GM08714 (cell line): Measurements from ENCODE around the gene CDH23.

Source experiments
- H3K4me3 ChIP-seq: fragments of 200-500 bp; sonication (Bioruptor generic); 2 replicates; pipeline ENCODE4 v1.5.1; 2014; ENCODE audit warnings: mild to moderate bottlenecking, low read length, inconsistent platforms
- ZNF274 ChIP-seq: IDR thresholded peaks from 2 replicates; pipeline ENCODE4 v1.6.1; 2012; ENCODE audit warnings: mild to moderate bottlenecking, low read depth, low read length

The CDH23 gene

DNA sequence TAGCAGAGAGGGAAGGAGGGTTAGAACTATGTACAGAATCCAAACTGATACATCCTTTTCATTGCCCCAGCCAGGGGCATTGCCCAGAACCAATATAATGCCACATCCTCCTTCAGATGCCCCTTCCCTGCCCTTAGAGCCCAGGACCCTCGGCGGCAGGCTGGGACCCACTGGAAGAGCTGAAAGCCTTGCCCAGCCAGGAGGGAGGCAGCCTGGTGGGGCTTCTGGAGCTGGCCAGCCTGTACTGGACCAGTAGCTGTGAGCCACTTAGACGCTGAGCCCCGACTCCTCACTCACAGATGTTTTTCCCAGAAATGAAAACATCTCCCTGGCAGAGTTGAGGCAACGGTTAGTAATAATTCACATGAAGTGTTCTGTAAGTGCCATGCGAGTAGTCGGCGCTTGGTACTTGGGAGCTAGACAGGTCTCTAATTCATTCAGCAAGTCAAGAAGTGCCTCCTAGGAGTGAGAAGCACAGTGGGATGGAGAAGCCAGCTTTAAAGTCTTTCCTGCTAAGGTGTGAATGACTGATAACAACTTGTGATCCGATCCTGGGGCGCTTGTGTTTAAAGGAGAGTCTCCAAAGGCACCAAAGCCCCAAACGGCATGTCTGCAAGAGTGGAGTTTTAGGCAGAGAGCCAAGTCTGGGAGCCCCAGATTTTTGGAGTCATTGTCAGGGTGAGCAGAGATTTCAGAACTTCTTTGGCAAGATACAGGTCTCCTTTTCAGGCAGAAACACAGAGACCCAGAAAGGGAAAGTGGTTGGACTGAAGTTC, 366.8 kb downstream of the CDH23 start:
- no peak for TF ChIP-seq ZNF274
- no peak overlapping the region for H3K4me3 ChIP-seq

DNA sequence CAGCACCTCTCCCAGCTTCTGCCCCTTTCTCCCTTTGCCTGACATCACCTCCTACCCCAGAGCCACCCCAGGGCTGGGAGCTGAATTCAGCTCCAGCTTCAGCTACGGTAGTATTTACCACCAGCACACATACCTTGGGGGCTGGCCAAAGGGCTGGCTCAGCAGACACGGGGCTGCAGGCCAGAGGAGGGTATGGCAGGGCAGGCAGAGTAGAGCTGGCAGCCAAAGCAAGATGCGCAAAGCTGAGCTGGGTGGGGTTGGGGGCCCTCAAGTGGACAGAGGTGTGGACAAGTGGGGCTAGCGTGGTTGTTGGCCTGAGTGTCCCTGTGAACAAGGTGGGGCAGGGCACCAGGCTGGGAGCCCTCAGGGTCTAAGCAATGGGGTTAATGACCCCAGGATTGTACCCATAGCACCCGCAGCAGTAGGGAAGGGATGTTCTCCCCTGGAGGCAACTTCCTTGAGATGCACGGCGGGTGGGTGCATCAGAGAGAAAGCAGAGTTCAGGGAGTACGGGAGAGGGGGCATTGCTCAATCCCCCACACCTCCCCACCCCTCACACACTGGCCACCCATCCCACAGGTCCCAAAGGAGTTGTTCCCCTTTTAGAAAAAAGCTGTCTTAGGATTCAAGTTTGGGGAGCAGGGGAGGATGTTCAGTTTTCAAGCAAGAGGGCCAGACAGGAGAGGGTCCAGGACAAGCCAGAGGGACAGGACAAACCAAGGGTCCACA, 368.6 kb downstream of the CDH23 start:
- no peak overlapping the region for H3K4me3 ChIP-seq
- TF ChIP-seq ZNF274: no peak

DNA sequence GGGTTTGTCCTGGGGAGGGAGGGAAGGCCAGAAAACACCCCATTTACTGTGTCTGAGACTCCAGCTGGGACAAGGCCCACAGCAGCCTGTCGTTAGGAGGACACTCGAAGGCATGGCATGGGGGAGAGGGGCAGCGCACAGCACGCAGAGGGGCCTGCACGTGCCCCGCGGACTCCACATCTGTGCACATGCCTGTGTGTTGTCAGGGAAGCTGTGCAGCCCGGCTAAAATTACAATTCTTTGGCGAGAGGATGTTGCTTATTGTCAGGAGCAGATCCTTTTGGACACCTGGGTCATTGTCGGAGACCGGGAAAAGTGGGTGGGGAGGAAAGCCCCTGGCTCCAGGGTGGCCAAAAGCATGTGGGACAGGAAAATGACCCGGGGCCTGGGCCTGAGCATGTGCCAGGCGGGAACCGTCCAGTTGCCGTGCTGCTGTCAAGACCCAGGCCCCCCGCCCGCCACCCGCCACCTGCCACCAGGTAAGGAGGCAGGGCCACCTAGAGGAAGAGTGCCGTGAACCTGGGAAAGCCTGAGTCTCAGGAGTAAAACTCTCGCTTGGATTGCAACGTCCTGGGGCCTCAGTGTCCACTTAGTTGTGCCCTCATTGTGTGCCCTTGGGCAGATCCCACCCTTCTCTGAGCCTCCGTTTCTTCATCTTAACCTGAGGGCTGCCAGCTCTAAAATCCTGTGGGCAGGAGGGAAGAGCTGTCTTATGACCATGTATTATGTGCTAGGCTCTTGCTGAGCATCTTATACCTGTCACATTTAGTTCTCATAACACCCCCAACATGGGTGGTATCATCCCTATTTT, 369.4 kb downstream of the CDH23 start:
- no peak for TF ChIP-seq ZNF274
- H3K4me3 ChIP-seq: no peak overlapping the region

DNA sequence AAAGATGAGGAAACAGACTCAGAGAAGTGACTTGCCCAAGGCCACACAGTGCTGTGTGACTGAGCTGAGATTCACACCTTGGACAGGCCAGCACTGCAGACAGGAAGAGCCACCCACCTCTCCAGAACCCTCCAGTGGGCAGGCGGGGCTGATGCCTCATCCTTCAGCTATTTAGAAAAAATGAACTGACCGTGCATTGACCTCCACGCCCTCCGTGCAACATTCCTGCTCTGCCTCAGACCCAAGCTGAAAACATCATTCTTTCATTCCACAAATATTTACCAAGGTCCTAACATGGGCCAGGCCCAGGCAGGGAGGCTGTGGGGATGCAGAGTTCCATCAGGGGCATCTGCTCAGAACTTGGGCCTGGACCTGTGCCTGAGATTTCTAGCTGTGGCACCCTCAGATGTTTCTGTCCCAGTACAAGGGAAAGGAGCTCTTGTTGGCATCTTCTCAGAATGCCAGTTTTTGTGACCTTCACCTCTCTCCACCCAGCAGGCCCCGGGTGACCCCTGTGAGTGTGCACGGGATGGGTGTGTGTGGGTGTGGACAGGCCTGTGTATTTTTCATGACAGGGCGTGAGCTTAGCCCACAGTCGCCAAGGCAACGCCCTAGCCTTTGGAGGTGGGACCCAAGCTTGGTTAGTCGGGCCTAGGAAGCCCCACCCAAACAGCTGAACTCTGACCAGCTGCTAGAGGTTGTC, 370.1 kb downstream of the CDH23 start:
- H3K4me3 ChIP-seq: no peak overlapping the region
- no peak for TF ChIP-seq ZNF274

DNA sequence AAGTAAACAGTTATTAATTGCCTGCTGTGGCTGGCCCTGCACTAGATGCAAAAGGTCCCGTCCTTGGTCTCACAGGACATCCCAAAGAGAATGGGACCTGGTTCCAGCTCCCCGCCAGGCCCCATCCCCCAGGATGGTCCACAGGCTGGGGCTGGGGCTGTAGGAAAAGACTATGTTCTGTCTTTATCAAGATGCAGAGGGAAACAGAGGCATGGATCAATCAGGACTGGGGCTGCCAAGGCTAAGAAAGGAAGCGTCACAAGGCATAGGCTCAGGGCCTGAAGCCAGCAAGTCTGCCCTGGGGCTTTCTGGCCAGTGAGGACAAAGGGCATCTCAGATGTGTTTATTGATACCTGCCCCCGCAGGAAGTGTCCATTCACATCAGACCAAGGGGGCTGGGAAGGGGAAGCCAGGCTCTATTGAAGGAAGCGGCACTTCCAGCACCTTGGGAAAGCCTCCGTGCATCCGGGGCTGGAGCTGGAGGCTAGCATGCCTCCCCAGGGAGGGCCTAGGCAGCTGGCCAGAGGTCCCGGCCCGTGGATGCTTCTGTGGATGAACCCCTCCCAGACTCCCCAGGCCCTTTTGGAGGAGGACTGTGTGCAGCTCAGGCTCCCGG, 370.8 kb downstream of the CDH23 start:
- no peak overlapping the region for H3K4me3 ChIP-seq
- no peak for TF ChIP-seq ZNF274

DNA sequence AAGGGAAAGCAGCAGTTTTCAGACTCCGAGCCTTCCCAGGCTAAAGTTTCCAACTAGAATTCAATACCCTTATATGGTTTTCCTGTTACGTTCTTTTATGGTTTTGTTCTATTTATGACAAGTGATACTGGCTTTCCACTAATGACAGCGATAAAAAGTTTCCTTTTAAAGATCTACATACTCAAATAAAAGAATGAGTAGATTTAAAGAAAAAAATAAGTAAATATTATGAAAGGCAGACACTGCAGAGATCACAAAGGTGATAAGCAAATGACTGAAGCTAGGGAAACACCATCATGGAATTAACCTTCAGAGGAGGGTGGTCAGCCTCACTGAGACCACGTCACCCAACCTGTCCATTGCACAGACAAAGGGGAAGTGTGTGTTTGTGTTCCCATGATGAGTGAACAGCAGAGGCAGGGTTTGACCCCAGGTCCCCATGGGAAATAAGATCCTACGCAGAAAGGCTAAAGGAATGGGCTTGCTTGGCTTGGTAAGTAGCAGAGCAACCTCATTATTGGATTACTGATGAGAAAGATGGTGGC, 372.6 kb downstream of the CDH23 start:
- peak overlapping the region; percentile 24; the same call in 1 of the 2 replicates for H3K4me3 ChIP-seq
- no peak for TF ChIP-seq ZNF274

DNA sequence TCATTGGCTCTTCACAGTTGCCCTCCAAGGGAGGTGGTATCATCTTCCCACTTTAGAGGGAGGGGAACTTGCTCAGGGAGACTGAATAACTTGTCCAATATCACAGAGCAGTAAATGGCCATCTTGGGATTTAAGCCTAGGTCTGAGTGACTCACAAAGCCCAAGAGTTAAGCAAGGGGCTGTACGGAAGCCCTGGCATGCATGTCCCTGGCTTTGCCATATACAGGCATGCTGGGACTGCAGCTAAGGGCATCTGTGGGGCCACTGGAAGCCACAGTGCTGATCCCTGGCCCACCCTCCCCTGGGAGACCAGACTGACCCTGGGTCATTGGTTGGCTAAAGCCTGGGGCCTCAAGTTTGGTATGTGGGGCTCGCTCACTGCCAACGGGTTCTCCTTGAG, 373.5 kb downstream of the CDH23 start:
- TF ChIP-seq ZNF274: no peak
- no peak overlapping the region for H3K4me3 ChIP-seq

DNA sequence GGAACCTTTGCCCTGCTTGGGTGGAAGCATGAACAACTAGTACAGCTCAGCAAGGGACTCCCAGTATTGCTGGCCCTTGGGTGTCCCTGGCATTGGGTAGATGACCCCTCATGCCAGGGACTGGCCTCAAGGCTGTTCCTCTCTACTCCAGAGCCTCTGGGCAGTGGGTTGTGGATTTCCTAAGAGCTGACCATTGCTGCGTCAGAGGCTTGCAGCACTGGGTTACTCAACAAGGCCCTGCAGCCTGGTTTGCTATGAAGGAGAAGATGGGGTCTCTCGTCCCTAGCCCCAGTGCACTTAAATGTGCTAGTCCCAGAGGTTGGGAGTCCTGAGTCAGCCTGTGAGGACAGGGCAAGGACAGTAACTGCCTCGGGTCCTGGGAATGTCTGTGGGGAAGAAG, 374.1 kb downstream of the CDH23 start:
- TF ChIP-seq ZNF274: no peak
- H3K4me3 ChIP-seq: no peak overlapping the region

DNA sequence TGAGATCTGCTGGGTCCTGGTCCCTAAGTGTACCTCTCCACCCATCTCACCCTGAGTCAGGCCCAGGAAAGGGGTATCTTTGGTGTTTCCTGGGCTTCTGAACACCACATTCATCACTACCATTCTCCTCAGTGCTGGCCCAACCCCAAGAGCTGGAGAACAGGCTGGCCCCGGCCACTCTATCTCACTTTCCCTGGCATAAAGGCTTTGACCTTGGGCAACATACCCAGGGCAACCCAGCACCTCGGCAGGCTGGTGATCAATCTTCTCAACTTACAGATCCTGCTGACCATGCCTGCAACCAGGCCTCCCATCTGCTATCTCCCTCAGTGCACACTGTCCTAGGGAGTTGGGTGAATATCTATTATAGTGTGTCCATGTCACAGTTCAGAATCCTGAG, 374.5 kb downstream of the CDH23 start:
- no peak for TF ChIP-seq ZNF274
- no peak overlapping the region; the same call in 1 of the 2 replicates for H3K4me3 ChIP-seq

DNA sequence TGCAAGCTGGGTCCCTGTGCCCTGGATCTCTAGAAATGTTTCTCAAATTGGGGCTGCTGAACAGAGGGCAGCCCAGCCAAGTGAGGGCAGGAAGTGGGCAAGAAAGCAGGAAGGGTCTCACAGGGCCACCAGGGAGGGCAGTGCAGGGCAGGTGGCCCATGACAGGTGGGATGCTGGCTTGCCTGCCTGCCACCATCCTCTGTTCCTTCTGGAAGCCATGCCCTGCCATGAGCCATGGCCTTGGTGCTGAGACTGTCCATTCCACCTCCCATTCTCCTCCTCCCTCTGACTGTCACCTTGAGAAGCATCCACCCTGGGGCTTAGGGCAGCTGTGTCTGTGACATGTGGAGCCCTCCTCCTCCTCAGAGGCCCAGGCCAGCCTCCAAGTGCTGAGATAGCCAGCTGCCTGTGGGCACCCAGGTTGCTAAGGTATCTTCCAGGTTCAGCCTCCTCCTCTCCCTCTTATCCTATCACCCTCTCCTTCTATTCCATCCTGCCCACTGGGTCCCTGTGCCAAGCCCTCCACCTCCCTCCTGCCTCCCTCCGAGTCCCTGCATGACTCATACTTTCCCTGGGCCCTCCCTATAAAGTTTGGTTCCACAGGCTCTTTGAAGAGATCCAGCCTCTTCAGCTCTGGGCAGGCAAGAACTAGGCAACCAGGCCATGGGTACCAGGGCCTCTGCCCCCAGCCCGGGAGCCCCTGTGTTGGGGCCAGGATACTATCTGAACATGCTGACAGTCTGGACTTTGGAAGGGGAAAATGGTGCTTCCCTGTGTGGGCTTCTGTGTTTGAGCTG, 375.3 kb downstream of the CDH23 start:
- H3K4me3 ChIP-seq: peak overlapping the region; percentile 69; the same call in 1 of the 2 replicates
- no peak for TF ChIP-seq ZNF274

DNA sequence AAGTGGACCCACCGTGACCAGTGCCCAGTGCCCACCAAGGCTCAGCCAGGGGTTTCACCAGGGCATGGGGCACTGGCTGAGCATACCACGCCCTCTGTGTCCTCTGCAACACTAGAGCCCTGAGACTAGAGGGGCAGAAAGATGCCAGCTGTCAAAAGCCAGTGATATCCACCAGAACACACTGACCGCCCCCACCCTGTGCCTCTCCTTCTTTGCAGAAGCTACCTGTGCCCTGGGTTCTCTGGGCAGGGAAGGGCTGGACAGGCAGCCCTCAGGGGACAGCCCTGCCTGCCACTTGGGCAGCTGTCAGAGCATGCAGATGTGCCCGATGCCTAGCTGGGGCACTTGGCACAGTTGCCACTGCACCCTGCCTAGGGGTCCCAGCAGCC, 376.1 kb downstream of the CDH23 start:
- no peak for TF ChIP-seq ZNF274
- peak overlapping the region; percentile 69; the same call in 1 of the 2 replicates for H3K4me3 ChIP-seq

DNA sequence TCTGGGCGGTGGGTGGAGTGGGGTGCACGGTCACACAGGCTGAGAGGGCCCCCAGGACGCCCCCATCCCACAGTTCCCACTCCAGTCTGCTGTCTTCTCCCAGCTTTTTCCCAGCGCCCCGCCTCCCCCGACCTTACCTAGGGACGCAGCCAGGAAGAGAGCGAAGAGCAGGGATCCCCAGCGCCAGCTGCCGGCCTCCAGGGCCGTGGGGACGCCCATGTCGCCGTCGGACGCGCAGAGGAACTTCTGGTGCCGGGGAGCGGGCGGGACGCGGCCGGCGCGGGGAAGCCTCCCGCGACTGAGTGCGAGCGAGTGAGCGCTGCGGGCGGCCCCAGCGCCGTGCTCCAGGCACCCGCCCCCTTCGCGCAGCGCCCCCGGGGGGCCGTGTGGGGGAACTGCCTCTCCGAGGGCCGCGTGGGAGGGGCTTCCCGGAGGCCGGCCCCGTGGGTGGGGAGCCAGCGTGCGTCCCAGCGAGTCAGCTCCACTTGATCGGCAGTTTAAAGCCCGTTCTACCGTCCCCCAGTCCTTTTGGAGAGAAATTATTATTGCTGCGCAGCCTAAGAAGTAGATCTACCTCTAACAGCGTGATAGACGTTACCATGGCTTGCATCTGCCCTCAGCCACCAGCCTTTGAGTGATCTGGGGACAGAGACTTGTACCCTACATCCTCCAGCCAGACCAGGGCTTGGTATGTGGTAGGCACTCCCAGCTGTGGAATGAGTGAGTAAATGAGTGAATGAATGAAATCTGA, 376.7 kb downstream of the CDH23 start, which contains the start of gene VSIR:
Gene VSIR (minus strand): TSS at position 300 of the 751 bp plus-strand sequence. CDS start 81 bp downstream, at position 219.
- peak within 1 kb of the TSS; percentile 69; the same call in 1 of the 2 replicates for H3K4me3 ChIP-seq
- TF ChIP-seq ZNF274: no peak
